Measurements from ENCODE around the gene FBXO2.

- TF ChIP-seq CTCF (IDR thresholded peaks at IDR 0.05) (no peak), SIN3A (IDR thresholded peaks at IDR 0.05; ENCODE audit: borderline replicate concordance, insufficient read depth, low read depth, low read length) (no peak), POLR2AphosphoS5 (IDR thresholded peaks at IDR 0.05; ENCODE audit: low read depth, low read length) (no peak), TCF7L2 (IDR thresholded peaks at IDR 0.05; ENCODE audit: low read depth, low read length) (no peak)
Observed at GRCh38 chr1:11643782-11644181, 10.4 kb downstream of the FBXO2 start.
